Glutamatergic neuron (in vitro differentiated cells): Measurements from ENCODE around the gene MXD4. TPM values are rescaled to one million over a fixed set of nuclear protein-coding genes. Genes with fewer than 3 reads are reported as not detected.

Source experiments
- DNase-seq: peaks from one replicate; pipeline ENCODE4 v3.0.0; 2022
- H3K27ac Mint-ChIP-seq: one replicate; pipeline ENCODE4 v1.8.0; 2020; ENCODE audit warnings: mild to moderate bottlenecking, mixed read lengths, inconsistent platforms; ENCODE audit not compliant: unreplicated experiment
- H3K27me3 Mint-ChIP-seq: one replicate; pipeline ENCODE4 v1.8.0; 2020; ENCODE audit warnings: mild to moderate bottlenecking, moderate library complexity, mixed read lengths, inconsistent platforms; ENCODE audit not compliant: unreplicated experiment
- H3K36me3 Mint-ChIP-seq: one replicate; pipeline ENCODE4 v1.8.0; 2020; ENCODE audit warnings: mild to moderate bottlenecking, mixed read lengths, inconsistent platforms; ENCODE audit not compliant: unreplicated experiment
- H3K4me1 Mint-ChIP-seq: one replicate; pipeline ENCODE4 v1.8.0; 2020; ENCODE audit warnings: mild to moderate bottlenecking, low read depth, mixed read lengths, inconsistent platforms; ENCODE audit not compliant: unreplicated experiment
- H3K4me3 Mint-ChIP-seq: one replicate; pipeline ENCODE4 v1.8.0; 2020; ENCODE audit warnings: mild to moderate bottlenecking, mixed read lengths, inconsistent platforms; ENCODE audit not compliant: unreplicated experiment
- H3K9me3 Mint-ChIP-seq: one replicate; pipeline ENCODE4 v1.8.0; 2020; ENCODE audit warnings: mild to moderate bottlenecking, moderate library complexity, mixed read lengths, inconsistent platforms; ENCODE audit not compliant: unreplicated experiment
- total RNA-seq: library from RNA; stranded (reverse); fragmentation: NEBNext Ultra II Directional; extraction: Animal tissue kit (Norgen Biotek cat#: 25700); gene quantifications from one replicate; pipeline ENCODE4 v1.2.1, GENCODE V29; 2021; ENCODE audit not compliant: unreplicated experiment
- TF ChIP-seq, protein P1 (sequence below): fragments of 200-600 bp; sonication (generic); IDR thresholded peaks from one replicate; pipeline ENCODE4 v1.5.0; 2021; ENCODE audit not compliant: partially characterized antibody, unreplicated experiment

Gene MXD4
- total RNA-seq, 1 donor from 2014 or later, result 143 TPM

DNA sequence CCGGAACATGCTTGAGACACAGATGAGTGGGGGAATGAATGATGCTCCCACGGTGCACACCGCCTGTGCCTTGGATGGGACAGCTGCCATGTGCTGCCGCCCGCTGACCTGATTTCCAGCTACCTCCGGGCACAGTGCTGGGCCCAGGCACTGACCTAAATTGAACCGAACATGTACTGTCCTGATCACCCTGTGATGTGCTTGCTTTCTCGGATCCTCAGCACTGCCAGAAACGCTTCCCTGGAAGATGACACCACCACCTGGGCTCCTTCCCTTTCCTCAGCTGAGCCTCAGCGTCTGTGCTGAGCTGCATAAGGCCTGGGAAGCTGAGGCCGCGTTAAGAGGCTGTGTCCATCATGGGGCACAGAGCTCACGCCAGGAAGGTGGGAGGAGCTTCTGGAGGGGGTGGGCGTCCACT lies 39.3 kb upstream of the MXD4 start:
- no peak overlapping the region for H3K27ac Mint-ChIP-seq

DNA sequence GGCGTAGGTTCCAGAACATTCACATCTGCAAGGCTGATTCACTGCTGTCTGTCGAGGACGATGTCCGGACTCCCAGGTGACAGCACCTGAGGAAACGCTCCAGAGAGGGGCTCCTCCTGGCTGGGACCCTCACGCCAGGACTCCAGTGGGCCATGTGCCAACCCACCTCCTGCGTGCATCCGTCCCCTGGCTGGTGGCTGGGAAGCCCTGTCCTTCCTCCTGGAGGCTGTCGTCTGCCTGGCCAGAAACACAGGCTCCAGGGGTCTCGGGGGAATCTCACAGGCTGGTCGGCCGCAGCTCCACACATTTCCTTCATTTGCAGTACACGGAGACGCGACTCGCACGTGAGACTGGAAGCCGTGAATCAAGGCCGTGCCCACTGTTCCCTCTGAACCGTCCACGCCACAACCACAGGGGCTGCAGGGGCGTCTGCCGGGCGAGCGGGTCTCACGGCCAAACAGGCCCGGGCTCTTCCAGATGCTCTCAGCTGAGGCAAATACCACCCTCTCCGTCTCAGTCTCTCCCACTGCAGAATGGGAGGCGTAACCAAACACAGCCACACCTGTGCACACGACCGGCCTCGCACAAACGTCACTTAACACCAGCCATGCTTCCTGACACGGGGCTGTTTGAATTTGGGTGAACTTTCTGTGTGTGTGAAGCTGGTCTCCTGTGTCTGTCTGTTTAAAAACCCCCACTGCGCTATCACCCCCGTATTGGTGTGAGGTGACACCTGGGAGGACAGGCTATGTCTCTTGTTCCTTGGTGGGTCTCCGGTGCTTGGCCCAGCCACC lies 38.7 kb upstream of the MXD4 start:
- TF ChIP-seq, protein P1, sequence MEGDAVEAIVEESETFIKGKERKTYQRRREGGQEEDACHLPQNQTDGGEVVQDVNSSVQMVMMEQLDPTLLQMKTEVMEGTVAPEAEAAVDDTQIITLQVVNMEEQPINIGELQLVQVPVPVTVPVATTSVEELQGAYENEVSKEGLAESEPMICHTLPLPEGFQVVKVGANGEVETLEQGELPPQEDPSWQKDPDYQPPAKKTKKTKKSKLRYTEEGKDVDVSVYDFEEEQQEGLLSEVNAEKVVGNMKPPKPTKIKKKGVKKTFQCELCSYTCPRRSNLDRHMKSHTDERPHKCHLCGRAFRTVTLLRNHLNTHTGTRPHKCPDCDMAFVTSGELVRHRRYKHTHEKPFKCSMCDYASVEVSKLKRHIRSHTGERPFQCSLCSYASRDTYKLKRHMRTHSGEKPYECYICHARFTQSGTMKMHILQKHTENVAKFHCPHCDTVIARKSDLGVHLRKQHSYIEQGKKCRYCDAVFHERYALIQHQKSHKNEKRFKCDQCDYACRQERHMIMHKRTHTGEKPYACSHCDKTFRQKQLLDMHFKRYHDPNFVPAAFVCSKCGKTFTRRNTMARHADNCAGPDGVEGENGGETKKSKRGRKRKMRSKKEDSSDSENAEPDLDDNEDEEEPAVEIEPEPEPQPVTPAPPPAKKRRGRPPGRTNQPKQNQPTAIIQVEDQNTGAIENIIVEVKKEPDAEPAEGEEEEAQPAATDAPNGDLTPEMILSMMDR, result no peak
- Mint-ChIP-seq H3K4me1 (peaks cover 2% of the 10 kb centered on the region), H3K9me3 (peaks cover 14% of the 10 kb centered on the region), H3K36me3 (peaks cover 14% of the 10 kb centered on the region), H3K27me3 (peaks cover 10% of the 10 kb centered on the region), H3K27ac (no peak overlapping the region), H3K4me3 (no peak overlapping the region)
- DNase-seq, result peak; percentile 51

More for the DNA sequence above, 39.3 kb upstream of the MXD4 start:
- H3K4me3 Mint-ChIP-seq, result no peak overlapping the region
- H3K27me3 Mint-ChIP-seq, result peaks cover 10% of the 10 kb centered on the region
- H3K36me3 Mint-ChIP-seq, result peaks cover 14% of the 10 kb centered on the region
- TF ChIP-seq, protein P1, result no peak
- H3K4me1 Mint-ChIP-seq, result peaks cover 2% of the 10 kb centered on the region
- DNase-seq, result no peak
- peaks cover 14% of the 10 kb centered on the region for H3K9me3 Mint-ChIP-seq

DNA sequence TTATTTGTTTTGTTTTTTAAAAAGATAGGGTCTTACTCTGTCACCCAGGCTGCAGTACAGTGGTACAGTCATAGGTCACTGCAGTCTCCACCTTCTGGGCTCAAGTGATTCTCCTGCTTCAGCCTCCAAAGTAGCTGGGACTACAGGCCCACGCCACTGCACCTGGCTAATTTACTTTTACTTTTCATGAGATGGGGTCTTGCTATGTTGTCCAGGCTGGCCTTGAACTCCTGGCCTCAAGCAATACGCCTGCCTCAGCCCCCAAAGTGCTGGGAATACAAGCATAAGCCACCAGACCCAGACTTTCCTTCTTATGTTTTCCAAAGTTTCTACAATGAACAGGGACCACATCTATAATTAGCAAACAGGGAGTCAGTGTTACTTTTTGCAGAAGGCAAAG lies 37.9 kb upstream of the MXD4 start:
- no peak overlapping the region for H3K27ac Mint-ChIP-seq
- H3K4me3 Mint-ChIP-seq, result no peak overlapping the region
- H3K9me3 Mint-ChIP-seq, result peaks cover 14% of the 10 kb centered on the region
- peaks cover 10% of the 10 kb centered on the region for H3K27me3 Mint-ChIP-seq
- TF ChIP-seq, protein P1, result no peak
- no peak for DNase-seq
- H3K36me3 Mint-ChIP-seq, result peaks cover 14% of the 10 kb centered on the region
- H3K4me1 Mint-ChIP-seq, result peaks cover 2% of the 10 kb centered on the region

DNA sequence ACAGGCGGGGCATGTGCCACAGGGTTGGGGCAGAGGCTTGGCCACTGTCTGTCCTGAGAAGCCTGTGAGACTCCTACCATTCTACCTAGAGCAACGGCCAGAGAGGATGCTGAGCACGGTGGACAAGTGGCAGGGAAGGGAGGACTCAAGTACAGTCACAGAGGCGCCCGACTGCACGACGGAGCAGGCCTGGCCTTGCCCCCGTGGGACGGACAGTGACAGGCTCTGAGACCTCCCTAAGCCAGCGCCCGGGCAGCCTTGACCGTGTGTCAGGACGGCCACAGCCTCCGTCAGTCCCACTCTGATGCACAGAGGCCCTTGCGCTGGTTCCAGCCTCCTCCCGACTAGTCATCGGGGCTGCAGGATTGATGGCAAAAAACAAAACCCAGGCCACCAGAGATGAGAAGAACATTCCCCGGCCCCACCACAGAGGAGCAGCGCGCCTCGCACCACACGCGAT lies 36.7 kb upstream of the MXD4 start:
- peaks cover 14% of the 10 kb centered on the region for H3K9me3 Mint-ChIP-seq
- peaks cover 2% of the 10 kb centered on the region for H3K4me1 Mint-ChIP-seq
- peaks cover 13% of the 10 kb centered on the region for H3K27me3 Mint-ChIP-seq
- H3K27ac Mint-ChIP-seq, result no peak overlapping the region
- DNase-seq, result no peak
- no peak overlapping the region for H3K4me3 Mint-ChIP-seq
- TF ChIP-seq, protein P1, result no peak
- peaks cover 14% of the 10 kb centered on the region for H3K36me3 Mint-ChIP-seq
